ENCODE measurements around the gene MYO3B.

DNA sequence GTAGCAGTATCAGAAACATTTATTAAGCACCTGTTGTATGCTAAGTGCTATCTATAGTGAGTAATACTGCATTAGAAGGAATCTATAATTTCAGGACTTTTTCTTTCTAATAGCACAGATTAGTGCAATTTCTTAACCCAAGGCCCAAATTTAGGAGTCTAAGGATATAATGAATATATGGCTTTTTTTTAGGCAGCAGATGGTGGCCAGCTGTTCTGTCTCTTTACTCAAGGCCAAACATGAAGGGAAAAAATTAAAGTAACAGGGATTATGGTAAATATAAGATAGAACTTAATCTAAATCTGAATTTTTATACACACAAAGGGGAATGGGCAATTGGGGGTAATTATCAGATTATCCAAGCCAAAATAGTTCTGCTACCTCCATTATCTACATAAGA is 306.6 kb downstream of the MYO3B start:
- TF ChIP-seq, protein P1, sequence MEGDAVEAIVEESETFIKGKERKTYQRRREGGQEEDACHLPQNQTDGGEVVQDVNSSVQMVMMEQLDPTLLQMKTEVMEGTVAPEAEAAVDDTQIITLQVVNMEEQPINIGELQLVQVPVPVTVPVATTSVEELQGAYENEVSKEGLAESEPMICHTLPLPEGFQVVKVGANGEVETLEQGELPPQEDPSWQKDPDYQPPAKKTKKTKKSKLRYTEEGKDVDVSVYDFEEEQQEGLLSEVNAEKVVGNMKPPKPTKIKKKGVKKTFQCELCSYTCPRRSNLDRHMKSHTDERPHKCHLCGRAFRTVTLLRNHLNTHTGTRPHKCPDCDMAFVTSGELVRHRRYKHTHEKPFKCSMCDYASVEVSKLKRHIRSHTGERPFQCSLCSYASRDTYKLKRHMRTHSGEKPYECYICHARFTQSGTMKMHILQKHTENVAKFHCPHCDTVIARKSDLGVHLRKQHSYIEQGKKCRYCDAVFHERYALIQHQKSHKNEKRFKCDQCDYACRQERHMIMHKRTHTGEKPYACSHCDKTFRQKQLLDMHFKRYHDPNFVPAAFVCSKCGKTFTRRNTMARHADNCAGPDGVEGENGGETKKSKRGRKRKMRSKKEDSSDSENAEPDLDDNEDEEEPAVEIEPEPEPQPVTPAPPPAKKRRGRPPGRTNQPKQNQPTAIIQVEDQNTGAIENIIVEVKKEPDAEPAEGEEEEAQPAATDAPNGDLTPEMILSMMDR (IDR thresholded peaks at IDR 0.05; ENCODE audit: low read depth, low read length): no peak
- no peak for TF ChIP-seq EZH2phosphoT487 (IDR thresholded peaks at IDR 0.05; ENCODE audit: low read depth)
